Dedifferentiated amniotic fluid mesenchymal stem cell (primary cell): Measurements from ENCODE around the gene ANKRD13D.

Experiments
- DNase-seq: peaks from one replicate; pipeline ENCODE4 v3.0.0-alpha.2; 2016; ENCODE audit errors: extremely low spot score

ANKRD13D gene

GRCh38 chr11:67302571-67303131 is 13.5 kb downstream of the ANKRD13D start:
- DNase-seq, result no peak

DNA sequence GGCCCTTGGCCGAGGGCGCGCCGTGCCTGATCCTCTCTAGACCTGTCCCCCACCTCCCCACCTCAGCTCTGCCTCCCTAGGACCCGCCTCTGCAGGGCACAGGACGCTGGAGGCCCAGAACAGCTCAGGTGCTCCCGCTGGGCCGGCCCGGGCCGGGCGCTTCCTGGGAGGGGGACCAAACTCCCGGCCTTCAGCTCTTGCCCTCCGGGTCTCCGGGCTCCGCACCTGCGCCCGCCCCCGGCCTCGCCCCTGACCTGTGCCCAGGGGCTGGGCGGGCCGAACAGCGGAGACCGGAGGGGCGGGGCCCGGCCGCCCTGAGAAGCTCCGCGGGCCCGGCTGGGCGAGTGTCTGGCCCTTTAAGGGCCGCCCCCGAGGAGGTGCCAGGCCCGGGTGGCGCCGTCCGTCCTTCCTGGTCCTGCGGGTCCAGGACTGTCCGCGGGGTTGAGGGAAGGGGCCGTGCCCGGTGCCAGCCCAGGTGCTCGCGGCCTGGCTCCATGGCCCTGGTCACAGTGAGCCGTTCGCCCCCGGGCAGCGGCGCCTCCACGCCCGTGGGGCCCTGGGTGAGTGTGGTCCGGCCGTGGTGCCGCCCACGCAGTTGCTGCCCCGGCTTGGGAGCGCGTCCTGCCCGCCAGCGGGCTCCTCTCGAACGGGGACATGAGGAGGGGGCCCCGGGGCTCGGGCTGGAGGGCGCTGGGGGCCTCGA is 14.2 kb downstream of the ANKRD13D start, which contains the start of gene SSH3:
TSS of gene SSH3 (plus strand) at position 399 of the 703 bp plus-strand sequence. CDS start at position 495, 96 bp downstream.
- DNase-seq, result no peak

DNA sequence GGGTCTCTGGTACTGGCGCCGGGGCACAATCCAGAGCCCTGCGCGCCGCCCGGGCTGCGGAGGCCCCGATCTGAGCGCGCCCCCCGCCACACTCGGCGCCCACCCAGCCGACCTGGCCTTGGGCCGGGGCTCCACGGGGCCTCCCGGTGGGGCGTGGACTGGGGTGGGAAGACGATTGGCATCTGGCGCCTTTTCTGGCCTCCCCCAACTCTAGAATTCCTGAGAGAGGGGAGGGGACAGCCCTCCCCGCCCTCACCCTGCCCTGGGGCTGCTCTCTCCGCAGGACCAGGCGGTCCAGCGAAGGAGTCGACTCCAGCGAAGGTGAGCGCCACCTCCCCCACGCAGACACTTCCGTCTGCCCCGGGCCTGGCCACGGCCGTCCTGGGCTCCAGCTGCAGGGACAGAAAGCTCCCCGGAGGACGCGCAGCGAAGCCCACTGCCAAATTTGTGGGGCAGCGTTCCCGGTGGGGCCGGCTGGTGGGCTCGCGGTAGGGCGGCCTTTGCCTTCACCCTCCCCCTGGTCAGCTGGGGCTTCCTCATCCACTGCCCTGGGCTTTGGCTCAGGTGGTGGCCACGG is 14.8 kb downstream of the ANKRD13D start:
- DNase-seq, result no peak

DNA sequence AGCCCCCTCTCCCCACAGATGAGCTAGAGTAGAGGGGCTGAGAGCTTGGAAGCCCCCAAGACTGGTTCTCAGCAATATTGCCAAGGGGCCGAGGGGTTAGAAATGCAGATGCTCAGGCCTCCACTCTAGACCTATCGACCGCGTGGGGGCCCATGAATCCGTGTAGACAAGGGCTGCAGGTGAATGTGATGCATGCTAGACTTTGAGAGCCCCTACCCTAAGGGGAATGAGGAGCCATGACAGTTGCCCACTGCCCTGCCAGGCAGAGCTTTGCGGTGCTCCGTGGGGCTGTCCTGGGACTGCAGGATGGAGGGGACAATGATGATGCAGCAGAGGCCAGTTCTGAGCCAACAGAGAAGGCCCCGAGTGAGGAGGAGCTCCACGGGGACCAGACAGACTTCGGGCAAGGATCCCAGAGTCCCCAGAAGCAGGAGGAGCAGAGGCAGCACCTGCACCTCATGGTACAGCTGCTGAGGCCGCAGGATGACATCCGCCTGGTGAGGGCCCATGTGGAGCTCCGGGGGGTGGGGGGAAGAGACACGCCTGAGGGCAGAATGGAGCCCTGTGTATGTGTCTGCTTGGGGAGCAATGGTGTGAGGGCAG is 15.5 kb downstream of the ANKRD13D start:
- no peak for DNase-seq

- no peak for DNase-seq
Observed at GRCh38 chr11:67306769-67307544, 17.9 kb downstream of the ANKRD13D start.

GRCh38 chr11:67307545-67308001 is 18.5 kb downstream of the ANKRD13D start:
- no peak for DNase-seq

DNA sequence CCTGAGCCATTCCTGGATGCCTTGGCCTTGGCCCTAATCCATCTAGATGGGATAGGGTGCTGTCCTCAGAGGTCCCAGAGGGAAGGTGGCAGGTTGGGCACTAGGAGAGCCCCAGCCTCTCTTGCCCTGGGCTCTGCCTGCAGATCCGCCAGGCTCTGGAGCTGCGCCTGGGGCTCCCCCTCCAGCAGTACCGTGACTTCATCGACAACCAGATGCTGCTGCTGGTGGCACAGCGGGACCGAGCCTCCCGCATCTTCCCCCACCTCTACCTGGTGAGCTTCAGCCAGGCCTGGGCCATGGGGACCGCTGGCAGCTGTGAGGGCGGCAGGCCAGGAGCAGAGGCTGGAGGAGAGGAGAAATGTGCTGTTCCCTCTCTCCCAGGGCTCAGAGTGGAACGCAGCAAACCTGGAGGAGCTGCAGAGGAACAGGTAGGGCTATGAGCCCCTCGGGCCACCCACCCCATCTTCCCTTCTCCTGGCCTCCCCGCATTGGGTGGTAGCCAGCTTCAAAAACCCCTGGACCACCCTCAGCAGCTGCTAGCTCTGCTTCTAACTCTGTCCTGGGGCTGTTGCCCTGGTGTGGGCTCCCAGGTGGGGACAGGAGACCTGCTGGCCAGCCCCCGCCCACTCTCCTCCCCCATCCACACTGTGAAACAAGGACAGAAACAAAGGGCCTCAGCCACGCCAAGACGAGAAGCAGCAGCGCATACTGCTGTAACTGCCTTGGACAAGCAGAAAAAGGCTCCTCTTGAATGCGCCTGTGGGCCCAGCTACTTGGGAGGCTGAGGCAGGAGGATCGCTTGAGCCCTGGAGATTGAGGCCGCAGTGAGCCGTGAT is 19.1 kb downstream of the ANKRD13D start:
- no peak for DNase-seq

DNA sequence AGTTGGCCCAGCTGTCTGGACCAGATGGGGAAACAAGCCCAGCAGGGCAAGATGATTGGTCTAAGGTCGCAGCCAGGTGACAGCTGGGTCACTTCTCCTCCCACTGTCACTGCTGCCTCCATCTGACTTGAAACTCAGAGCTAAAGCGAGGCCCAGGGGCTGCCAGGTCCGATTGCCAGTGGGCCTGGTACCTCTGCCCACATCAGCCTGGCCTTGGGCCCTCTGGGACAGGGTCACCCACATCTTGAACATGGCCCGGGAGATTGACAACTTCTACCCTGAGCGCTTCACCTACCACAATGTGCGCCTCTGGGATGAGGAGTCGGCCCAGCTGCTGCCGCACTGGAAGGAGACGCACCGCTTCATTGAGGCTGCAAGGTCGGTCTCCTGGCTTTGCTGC is 20.1 kb downstream of the ANKRD13D start:
- DNase-seq, result no peak

DNA sequence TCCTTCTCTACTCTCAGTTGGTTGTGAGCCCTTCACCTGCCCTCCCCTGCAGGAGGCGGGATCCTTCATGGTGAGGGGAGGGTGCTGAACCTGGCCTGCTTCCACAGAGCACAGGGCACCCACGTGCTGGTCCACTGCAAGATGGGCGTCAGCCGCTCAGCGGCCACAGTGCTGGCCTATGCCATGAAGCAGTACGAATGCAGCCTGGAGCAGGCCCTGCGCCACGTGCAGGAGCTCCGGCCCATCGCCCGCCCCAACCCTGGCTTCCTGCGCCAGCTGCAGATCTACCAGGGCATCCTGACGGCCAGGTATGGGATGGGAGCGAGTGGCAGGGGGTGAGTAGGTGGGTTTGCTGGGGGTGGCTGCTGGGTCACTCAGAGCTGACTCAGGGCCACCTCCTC is 20.6 kb downstream of the ANKRD13D start:
- no peak for DNase-seq

DNA sequence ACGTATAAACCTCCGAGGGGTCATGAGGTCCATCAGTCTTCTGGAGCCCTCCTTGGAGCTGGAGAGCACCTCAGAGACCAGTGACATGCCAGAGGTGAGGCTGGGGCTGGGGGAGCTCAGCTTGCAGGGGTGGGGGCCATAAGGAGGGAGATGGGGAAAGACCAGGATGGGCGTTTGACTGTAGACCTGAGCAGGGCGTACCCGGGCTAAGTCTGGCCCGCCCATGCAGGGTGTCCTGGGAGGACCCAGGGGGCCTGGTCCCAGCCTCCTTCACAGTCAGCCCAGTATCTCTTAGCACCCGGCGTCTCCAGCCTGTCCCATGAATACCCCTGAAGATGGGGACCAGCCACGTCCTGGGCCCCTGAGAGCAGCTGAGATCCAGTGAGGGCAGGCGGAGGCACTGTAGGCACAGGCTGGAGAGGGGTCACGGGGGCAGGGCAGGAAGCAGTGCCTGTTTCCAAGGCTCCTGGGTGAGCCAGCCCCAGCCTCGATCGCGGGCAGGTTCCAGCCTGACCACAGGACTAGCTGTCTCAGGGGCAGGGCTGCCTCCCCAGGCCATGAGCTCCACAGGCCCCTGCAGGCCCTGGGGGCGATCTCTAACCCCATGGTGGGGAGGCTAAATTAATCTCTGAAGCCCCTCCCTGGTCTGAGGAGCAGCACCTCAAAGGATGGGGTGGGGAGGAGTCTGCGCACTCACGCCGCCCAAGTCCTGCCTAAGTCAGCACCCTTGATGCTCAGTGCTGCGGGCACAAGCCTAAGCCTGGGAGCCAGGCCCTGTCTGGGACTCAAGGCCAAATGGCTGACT is 21.3 kb downstream of the ANKRD13D start:
- DNase-seq, result no peak

GRCh38 chr11:67311051-67311555 is 22.0 kb downstream of the ANKRD13D start:
- no peak for DNase-seq

DNA sequence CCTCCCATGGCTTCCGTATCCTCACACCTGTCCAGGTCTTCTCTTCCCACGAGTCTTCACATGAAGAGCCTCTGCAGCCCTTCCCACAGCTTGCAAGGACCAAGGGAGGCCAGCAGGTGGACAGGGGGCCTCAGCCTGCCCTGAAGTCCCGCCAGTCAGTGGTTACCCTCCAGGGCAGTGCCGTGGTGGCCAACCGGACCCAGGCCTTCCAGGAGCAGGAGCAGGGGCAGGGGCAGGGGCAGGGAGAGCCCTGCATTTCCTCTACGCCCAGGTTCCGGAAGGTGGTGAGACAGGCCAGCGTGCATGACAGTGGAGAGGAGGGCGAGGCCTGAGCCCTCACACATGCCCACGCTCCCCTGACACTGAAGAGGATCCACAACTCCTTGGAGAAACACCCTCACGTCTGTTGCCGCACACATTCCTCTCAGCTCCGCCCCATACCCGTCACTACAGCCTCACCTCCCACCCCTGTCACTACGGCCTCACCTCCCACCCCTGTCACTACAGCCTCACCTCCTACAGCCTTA is 22.5 kb downstream of the ANKRD13D start:
- no peak for DNase-seq

DNA sequence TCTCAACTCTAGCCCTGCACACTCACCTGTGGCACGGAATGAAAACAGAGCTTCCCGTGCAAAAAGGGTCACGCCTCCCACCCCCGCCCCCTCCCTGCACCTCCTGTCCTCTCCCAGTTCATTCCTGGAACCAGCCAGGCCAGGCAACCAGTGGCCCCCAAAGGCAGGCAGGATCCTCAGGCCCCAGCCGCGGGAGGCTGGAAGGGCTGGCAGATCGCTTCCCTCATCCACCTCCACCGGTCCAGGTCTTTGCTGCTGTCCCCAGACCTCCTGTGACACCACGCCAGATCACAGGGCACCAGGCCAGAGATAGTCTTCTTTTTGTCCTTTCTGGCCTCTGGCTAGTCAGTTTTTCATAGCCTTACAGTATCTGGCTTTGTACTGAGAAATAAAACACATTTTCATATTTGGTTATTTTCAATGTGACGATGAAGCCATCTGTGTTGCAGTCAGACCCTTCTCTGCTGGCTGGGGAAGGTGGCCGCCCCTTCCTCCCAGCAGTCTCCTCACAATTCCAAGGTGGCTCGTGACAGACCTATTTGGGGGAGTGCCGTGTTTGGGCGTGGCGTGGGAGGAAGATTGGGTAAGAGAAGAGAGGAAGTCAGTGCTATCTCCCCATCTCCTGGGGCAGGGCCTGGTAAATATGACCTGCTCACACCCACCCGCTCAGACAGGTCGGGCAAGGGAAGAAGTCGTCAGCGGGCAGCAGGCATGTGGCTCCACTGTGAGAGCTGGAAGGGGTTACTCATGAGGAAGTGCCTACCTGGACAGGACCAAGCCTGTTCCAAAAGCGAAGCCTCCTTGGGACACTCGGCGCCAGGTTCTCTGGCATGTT is 23.3 kb downstream of the ANKRD13D start:
- DNase-seq, result no peak

DNA sequence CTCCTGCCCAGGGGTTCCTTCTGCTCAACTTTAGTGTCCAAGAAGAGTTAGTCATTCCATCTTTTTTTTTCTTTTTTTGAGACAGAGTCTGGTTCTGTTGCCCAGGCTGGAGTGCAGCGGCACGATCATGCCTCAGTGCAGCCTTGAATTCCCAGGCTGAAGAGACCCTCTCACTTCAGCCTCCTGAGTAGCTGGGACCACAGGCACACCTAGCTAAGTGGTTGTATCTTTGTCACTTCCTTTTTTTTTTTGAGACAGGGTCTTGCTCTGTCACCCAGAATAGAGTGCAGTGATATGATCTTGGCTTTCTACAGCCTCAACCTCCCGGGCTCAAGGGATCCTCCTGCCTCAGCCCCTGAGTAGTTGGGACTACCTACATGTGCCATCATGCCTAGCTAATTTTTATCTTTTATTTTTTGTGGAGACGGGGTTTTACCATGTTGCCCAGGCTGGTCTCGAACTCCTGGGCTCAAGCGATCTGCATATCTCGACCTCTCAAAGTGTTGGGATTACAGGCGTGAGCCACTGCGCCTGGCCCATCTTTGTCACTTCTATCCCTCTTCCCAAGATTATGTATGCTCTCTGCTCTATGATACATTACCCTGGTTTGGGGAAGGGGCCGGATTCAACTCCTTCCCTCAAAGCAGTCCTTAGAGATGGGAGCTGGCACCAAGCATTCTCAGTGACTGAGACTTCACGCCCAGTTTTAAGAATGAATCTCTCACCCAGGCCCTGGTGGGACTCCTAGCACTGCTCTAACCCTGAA is 24.2 kb downstream of the ANKRD13D start:
- DNase-seq, result no peak

DNA sequence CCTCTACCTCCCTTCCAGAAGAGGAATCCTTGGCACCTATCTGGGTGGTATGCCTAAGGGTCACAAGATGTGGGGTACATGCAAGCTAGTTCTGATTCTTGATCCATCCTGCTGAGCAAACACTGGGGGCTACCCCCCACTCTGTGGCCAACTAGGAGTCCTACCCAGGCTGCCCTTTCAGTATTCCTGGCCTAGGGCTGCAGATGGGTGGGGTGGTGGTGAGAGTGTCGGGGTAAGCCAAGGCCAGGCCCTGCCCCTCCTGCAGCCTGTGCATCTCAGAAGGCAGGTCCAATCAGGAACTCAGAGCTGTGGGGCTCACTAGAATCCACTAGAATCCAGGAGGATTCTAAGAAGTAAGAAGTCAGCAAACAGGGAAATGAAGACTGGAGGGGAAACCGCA is 25.1 kb downstream of the ANKRD13D start:
- no peak for DNase-seq

DNA sequence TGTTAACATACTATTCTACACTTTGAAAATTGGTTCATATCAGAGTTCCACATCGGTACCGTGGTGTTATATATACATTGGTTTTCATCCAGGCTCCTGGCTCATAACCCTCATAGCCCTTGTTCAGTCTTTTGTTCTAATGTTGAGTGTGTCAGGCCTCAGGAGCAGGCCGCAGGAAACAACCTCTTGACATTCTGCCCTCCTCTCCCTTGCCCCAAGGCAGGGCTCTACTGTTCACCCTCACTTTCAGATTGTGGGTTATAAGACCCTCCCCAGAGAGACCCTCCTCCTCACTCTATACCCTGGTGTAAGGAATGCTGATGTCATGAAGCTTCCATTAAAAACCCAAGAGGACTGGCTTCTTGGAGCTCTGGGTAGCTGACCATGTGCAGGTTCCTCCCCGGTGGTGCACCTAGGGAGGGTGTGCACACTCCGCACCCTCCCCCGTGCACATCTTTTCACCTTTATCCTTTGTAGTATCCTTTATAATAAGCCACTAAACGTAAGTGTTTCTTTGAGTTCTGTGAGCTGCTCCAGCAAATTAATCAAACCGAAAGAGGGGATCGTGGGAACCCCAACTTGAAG is 26.3 kb downstream of the ANKRD13D start:
- DNase-seq, result no peak

DNA sequence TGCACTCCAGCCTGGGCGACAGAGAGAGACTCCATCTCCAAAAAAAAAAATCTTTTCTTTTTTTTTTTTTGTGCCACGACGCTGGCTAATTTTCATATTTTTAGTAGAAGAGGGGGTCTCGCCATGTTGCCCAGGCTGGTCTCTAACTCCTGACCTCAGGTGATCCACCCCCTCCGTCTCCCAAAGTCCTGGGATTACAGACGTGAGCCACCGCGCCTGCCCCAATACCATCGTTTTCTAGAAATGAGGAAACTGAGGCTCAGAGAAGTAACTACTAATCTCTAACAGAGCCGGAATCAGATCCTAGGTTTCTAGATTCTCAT is 27.7 kb downstream of the ANKRD13D start:
- DNase-seq, result no peak
